Central memory CD8-positive, alpha-beta T cell (primary cell): ENCODE measurements around the gene PLEK.
"Not testable (repeated sequence)": the region's sequence is repeated elsewhere in the genome, so short reads cannot be mapped to it uniquely, and the experiment has no call there.

Experiments
- ATAC-seq: fragments of 150-1000 bp; cut with Tn5 transposase; replicated peaks from 2 replicates; pipeline ENCODE4 v1.10.0; 2022; ENCODE audit warnings: mild to moderate bottlenecking, moderate FRiP score, moderate number of reproducible peaks; ENCODE audit not compliant: poor library complexity, severe bottlenecking; ENCODE audit errors: extremely low read depth
- DNase-seq, 2 donors: peaks; one replicate each; pipeline ENCODE4 v3.0.0; 2021; ENCODE audit warnings: low spot score in 2 of 2
- H3K27ac Mint-ChIP-seq: one replicate; pipeline ENCODE4 v1.8.0; 2022; ENCODE audit warnings: low read depth, mild to moderate bottlenecking, moderate library complexity, mixed read lengths
- H3K27me3 Mint-ChIP-seq: one replicate; pipeline ENCODE4 v1.8.0; 2022; ENCODE audit warnings: mixed read lengths
- H3K36me3 Mint-ChIP-seq: one replicate; pipeline ENCODE4 v1.8.0; 2022; ENCODE audit warnings: mild to moderate bottlenecking, moderate library complexity, mixed read lengths; ENCODE audit not compliant: insufficient read depth
- H3K4me1 Mint-ChIP-seq: one replicate; pipeline ENCODE4 v1.8.0; 2022; ENCODE audit warnings: mixed read lengths
- H3K4me3 Mint-ChIP-seq: one replicate; pipeline ENCODE4 v1.8.0; 2022; ENCODE audit warnings: mild to moderate bottlenecking, moderate library complexity, mixed read lengths
- H3K9me3 Mint-ChIP-seq: one replicate; pipeline ENCODE4 v1.8.0; 2022; ENCODE audit warnings: mixed read lengths

Gene PLEK

GRCh38 chr2:68340226-68341061 is 24.6 kb upstream of the PLEK start:
- no peak for DNase-seq
- no peak overlapping the region for H3K4me3 Mint-ChIP-seq
- H3K36me3 Mint-ChIP-seq, result no peaks in the 10 kb centered on the region
- H3K9me3 Mint-ChIP-seq, result no peaks in the 10 kb centered on the region
- no peak for ATAC-seq
- peaks cover 40% of the 10 kb centered on the region for H3K27me3 Mint-ChIP-seq
- H3K4me1 Mint-ChIP-seq, result no peaks in the 10 kb centered on the region
- H3K27ac Mint-ChIP-seq, result no peak overlapping the region

DNA sequence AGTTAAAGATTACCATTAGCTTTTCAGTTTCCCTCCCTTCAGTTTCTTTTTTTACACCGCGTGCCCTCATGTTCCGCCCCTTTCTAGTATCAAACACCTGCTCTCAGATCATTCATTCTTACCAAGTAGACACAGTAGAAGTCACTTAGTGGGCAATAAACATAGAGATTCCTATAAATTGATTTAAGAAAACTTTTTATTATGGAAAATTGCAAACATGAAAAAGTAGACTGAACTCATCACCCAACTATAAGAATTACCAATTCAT is 24.1 kb upstream of the PLEK start:
- DNase-seq (no peak), ATAC-seq (no peak)
- H3K4me1 Mint-ChIP-seq, result no peaks in the 10 kb centered on the region
- peaks cover 45% of the 10 kb centered on the region for H3K27me3 Mint-ChIP-seq
- H3K9me3 Mint-ChIP-seq, result no peaks in the 10 kb centered on the region
- no peak overlapping the region for H3K4me3 Mint-ChIP-seq
- no peak overlapping the region for H3K27ac Mint-ChIP-seq
- H3K36me3 Mint-ChIP-seq, result no peaks in the 10 kb centered on the region

- Mint-ChIP-seq H3K27ac (no peak overlapping the region), H3K27me3 (peaks cover 51% of the 10 kb centered on the region), H3K9me3 (no peaks in the 10 kb centered on the region), H3K4me3 (no peak overlapping the region), H3K4me1 (no peaks in the 10 kb centered on the region), H3K36me3 (no peaks in the 10 kb centered on the region)
- ATAC-seq (no peak), DNase-seq (no peak)
Observed at GRCh38 chr2:68341583-68341982, 23.5 kb upstream of the PLEK start.

- no peaks in the 10 kb centered on the region for H3K9me3 Mint-ChIP-seq
- peaks cover 60% of the 10 kb centered on the region for H3K27me3 Mint-ChIP-seq
- no peaks in the 10 kb centered on the region for H3K36me3 Mint-ChIP-seq
- H3K4me3 Mint-ChIP-seq, result no peak overlapping the region
- no peak overlapping the region for H3K27ac Mint-ChIP-seq
- DNase-seq (no peak), ATAC-seq (no peak)
- no peaks in the 10 kb centered on the region for H3K4me1 Mint-ChIP-seq
Observed at GRCh38 chr2:68342470-68342869, 22.6 kb upstream of the PLEK start.

GRCh38 chr2:68344031-68344430 is 21.1 kb upstream of the PLEK start:
- Mint-ChIP-seq H3K4me1 (no peaks in the 10 kb centered on the region), H3K27me3 (peaks cover 76% of the 10 kb centered on the region), H3K9me3 (no peaks in the 10 kb centered on the region), H3K27ac (no peak overlapping the region), H3K36me3 (no peaks in the 10 kb centered on the region), H3K4me3 (no peak overlapping the region)
- ATAC-seq (no peak), DNase-seq (no peak)

- no peak overlapping the region for H3K4me3 Mint-ChIP-seq
- ATAC-seq (no peak), DNase-seq (no peak)
- H3K4me1 Mint-ChIP-seq, result no peaks in the 10 kb centered on the region
- no peaks in the 10 kb centered on the region for H3K36me3 Mint-ChIP-seq
- H3K27ac Mint-ChIP-seq, result no peak overlapping the region
- H3K27me3 Mint-ChIP-seq, result peaks cover 75% of the 10 kb centered on the region
- no peaks in the 10 kb centered on the region for H3K9me3 Mint-ChIP-seq
Observed at GRCh38 chr2:68345129-68345875, 19.8 kb upstream of the PLEK start.

- H3K36me3 Mint-ChIP-seq, ATAC-seq, H3K27ac Mint-ChIP-seq: not testable (repeated sequence)
Observed at GRCh38 chr2:68349091-68349490, 16.0 kb upstream of the PLEK start.

GRCh38 chr2:68351997-68352396 is 13.1 kb upstream of the PLEK start:
- H3K4me3 Mint-ChIP-seq, result no peak overlapping the region
- H3K27ac Mint-ChIP-seq, result no peak overlapping the region
- ATAC-seq (no peak), DNase-seq (no peak)
- no peaks in the 10 kb centered on the region for H3K36me3 Mint-ChIP-seq
- H3K27me3 Mint-ChIP-seq, result peaks cover 24% of the 10 kb centered on the region
- H3K4me1 Mint-ChIP-seq, result peaks cover 5% of the 10 kb centered on the region
- no peaks in the 10 kb centered on the region for H3K9me3 Mint-ChIP-seq

More at GRCh38 chr2:68349091-68349490, 16.0 kb upstream of the PLEK start:
- H3K9me3 Mint-ChIP-seq, H3K4me1 Mint-ChIP-seq, DNase-seq, H3K4me3 Mint-ChIP-seq: not testable (repeated sequence)
- peaks cover 45% of the 10 kb centered on the region for H3K27me3 Mint-ChIP-seq

DNA sequence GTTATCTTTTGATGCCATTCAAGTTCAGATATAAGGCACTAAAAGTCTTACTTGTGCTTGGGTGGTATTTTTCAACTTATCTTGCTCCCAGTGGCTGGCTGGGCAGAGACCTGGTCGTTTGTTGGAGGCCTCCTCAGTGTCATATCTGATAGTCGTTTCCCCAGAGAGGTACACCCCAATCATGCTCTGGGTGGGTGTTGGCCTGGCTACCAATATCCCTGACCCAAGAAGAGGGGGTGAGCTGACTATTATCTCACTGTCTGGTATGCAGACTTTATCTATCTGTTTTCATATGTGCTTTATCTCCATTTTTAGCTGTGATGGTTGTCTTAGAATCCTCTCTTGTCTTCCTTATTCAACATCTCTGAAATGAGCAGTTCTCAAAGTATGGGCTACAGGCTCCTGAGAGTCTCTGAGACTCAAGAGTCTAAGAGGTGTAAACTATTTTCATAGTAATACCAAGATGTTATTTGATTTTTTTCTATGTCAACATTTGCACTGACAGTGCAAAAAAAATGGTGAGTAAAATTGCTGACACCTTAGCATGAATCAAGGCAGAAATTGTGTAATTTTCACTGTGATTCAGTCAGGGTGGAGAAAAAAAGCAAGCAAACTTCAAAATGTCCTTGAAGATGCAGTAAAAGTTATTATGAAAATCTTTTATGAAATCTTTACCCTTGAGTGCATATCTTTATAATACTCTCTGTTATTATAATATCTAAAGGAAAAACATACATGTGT is 12.3 kb upstream of the PLEK start:
- no peak overlapping the region for H3K4me3 Mint-ChIP-seq
- H3K36me3 Mint-ChIP-seq, result no peaks in the 10 kb centered on the region
- DNase-seq (no peak), ATAC-seq (no peak)
- H3K9me3 Mint-ChIP-seq, result no peaks in the 10 kb centered on the region
- H3K4me1 Mint-ChIP-seq, result peaks cover 12% of the 10 kb centered on the region
- H3K27me3 Mint-ChIP-seq, result peaks cover 15% of the 10 kb centered on the region
- no peak overlapping the region for H3K27ac Mint-ChIP-seq

GRCh38 chr2:68356599-68357239 is 8.4 kb upstream of the PLEK start:
- DNase-seq (no peak), ATAC-seq (no peak)
- H3K36me3 Mint-ChIP-seq, result no peaks in the 10 kb centered on the region
- H3K4me1 Mint-ChIP-seq, result peaks cover 21% of the 10 kb centered on the region
- H3K4me3 Mint-ChIP-seq, result no peak overlapping the region
- H3K27ac Mint-ChIP-seq, result no peak overlapping the region
- no peaks in the 10 kb centered on the region for H3K9me3 Mint-ChIP-seq
- no peaks in the 10 kb centered on the region for H3K27me3 Mint-ChIP-seq

DNA sequence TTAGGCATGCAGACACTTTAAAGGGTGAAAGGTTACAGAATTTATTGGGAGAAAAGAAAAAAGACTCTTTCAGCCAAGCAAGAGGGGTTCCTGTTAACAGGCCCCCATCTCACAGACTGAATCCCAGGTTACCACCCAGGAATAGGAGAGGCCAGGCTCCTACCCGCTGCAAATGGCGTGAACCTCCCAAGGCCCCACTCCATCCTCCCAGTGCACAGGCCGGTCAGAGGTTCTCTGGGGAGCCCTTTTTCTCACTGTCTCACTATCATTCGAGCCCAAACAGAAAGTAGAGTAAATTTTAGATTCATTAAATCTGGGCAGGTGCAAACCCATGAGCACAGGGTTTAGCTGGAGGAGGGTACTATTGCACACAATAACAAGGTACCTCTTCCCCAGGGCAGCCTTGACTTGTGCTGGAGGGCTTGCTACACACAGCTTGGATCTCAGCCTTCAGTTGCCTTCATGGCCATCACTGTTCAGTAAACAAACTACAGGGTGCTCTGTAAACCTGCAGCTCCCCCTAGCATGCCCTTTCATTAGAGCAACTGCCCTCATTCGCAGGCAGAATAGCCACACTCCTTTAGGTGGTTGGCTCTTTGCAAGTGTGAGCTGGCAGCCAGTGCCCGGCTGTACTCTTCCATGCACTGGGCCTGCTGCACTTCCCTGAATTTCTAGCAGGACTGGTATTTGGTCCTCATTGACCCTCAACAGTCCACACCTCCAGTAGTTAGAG is 7.3 kb upstream of the PLEK start:
- Mint-ChIP-seq H3K4me3 (no peak overlapping the region), H3K4me1 (peaks cover 26% of the 10 kb centered on the region), H3K9me3 (no peaks in the 10 kb centered on the region), H3K36me3 (peaks cover 4% of the 10 kb centered on the region), H3K27ac (peak overlapping the region; percentile 11), H3K27me3 (no peaks in the 10 kb centered on the region)
- no peak for DNase-seq
- peak; percentile 69 for ATAC-seq

GRCh38 chr2:68359889-68360288 is 5.2 kb upstream of the PLEK start:
- DNase-seq (no peak), ATAC-seq (no peak)
- no peaks in the 10 kb centered on the region for H3K9me3 Mint-ChIP-seq
- H3K36me3 Mint-ChIP-seq, result peaks cover 5% of the 10 kb centered on the region
- peaks cover 42% of the 10 kb centered on the region for H3K4me1 Mint-ChIP-seq
- no peak overlapping the region for H3K4me3 Mint-ChIP-seq
- no peaks in the 10 kb centered on the region for H3K27me3 Mint-ChIP-seq
- no peak overlapping the region for H3K27ac Mint-ChIP-seq
